CMK (cell line): ENCODE measurements around the gene ZNF609.

Source experiments
- DNase-seq: peaks from one replicate; pipeline ENCODE4 v3.0.0-alpha.2; 2010; ENCODE audit warnings: low read depth

ZNF609 gene

GRCh38 chr15:64732156-64732860 lies 271.9 kb downstream of the ZNF609 start:
- no peak for DNase-seq
